GM19452 (cell line): Measurements from ENCODE around the gene IL21.
A peak's percentile ranks its signal among the peaks of the same experiment; 100 is the strongest.

Experiments used
- ATAC-seq: cut with Tn5 transposase; IDR thresholded peaks from one replicate; pipeline ENCODE4 v1.9.1; 2021; ENCODE audit not compliant: unreplicated experiment

The IL21 gene

GRCh38 chr4:122635205-122635604, 14.3 kb upstream of the IL21 start:
- ATAC-seq = no peak

GRCh38 chr4:122633211-122633610, 12.3 kb upstream of the IL21 start:
- ATAC-seq = no peak

DNA sequence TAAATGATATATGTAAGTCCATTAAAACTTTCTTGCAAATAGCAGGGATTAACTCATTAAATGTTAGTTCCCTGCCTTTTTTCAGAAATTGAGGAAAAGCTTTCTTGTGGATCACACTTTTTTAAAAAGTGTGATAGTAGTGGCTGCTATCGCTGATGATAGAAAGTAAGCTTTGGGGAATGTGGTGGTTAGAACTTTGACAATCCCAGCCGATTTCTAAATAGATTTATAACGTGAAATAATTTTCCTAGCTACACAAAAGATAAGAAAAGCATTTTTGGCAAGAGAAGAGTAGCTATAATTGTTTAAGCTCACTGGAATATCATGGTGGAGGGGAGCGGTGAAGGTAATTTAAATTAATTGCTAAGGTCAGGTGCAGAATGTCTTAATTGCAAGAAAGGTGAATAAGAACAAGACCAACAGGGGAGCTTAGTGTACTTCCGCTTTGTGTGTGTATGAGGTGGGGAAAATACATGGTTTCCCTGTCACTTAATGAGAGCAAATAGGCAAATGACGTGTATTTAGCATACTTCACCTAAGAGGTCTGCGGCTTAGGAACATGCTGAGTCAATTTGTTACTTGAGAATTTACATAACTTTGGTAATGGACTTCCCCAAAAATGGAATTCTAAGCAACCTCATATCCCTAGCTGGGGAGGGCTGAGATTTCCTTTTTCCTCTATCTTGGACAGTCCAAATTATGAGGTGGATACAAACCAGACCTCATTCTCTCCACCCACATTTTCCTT, 11.7 kb upstream of the IL21 start:
- peak; percentile 74 for ATAC-seq

GRCh38 chr4:122625156-122625555, 4.3 kb upstream of the IL21 start:
- no peak for ATAC-seq

- no peak for ATAC-seq
Measured at GRCh38 chr4:122624205-122624604, 3.3 kb upstream of the IL21 start.

DNA sequence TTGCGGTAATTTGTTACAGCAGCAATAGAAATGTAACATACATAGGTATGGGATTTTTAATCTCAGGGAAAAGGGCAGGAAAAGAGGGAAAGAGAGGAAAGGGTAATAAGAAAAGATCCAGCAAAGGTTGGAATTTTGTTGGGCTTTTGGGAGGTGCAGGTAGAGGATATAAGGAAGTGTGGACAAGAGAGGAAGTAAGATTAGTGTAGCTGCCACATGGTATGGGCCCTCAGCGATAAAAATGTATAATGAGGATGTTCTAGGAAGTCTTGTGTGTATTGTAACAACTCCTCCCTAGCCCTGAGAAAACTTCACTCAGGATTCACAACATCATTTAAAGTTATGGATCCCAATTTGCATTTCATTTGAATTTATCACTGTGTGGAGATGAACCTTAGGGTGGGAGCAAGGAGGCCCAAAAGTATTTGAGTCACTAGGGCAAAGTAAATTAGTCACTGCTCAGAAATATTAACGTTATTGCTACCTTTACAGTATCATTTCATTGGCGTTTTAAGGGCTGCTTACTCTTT, 2.8 kb upstream of the IL21 start:
- ATAC-seq = no peak

DNA sequence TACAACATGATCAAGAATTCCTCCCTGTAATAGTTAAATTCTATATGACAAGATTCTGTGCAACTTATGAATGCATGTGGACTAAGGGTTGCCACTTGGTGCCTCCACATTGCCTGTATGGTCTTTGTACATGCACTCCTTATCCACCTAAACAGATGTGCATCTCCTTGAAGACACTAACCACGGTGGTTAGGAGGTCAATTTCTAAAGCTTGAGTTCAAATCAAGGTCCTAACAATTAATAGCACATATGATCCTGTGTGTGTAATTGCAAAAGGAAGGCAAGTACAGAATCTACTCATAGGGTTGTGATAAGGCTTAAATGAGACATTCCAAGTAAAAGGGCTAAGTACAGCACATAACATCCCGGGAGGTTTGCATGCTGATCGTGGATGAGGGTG, 1.5 kb upstream of the IL21 start:
- ATAC-seq = no peak

- ATAC-seq = no peak
Measured at GRCh38 chr4:122619611-122620010, 1.3 kb downstream of the IL21 start.

GRCh38 chr4:122617597-122618593, 3.0 kb downstream of the IL21 start:
- no peak for ATAC-seq

DNA sequence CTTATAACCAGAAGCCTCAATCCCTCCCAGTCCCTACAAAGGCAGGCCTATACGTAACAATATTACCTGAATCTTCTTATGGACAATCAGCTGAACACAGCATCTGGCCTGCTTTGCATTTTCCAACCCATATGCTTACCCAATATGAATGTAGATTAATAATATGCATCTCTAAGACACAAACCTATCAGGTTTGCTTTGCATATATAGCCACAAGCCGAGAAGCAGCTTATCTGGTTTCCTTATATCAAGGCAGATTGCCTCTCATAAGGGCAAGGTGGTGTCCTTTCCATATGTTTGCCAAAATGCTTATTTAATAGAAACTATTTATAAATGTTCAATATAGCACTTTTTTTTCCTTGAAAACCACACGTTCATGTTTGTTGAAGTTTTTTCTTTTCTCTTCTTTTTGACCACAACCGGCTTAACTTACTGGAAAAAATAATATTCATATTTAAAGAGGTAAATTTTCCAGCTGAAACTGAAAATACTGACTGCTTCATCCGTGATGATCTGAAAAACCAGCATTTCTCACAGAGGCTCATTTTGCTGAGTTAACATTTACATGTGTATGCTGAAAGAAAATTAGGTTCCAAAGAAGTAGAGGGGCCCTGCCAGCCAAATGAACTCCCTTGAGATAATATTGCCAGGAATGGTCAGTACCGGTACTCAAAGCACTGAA, 3.8 kb downstream of the IL21 start:
- no peak for ATAC-seq

DNA sequence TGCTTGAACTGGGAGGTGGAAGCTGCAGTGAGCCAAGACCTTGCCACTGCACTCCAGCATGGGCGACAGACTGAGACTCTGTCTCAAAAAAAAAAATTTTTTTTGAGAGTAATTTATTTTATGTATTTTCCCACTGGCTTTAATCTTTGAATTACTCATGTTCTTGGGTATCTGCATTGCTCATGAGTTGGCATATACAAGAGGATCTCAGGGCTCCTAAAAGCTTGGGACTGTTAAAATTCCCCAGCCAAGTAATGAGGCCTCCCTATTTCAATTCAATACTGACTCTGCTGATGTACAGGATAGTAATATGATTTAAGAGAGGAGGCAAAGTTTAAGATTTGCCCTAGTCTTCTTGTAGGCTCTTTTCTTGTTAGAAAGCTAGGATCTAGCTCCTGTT, 6.2 kb downstream of the IL21 start:
- no peak for ATAC-seq

DNA sequence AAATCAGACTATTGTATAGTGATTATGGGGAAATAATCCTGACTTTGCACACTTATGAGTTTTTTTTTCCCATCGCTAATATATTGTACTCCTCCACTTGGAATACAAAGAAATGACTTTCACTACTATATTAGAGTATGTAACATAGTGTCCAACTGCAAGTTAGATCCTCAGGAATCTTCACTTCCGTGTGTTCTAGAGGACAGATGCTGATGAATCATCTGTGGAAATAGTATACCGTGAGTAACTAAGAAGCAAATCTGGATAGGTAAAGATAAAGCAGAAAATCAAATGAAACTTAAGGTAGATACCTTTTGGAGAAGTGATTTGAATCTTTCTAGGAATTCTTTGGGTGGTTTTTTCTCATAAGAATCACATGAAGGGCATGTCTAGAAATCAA, 8.3 kb downstream of the IL21 start:
- ATAC-seq = no peak

- ATAC-seq = no peak
Measured at GRCh38 chr4:122606364-122607043, 14.4 kb downstream of the IL21 start.

DNA sequence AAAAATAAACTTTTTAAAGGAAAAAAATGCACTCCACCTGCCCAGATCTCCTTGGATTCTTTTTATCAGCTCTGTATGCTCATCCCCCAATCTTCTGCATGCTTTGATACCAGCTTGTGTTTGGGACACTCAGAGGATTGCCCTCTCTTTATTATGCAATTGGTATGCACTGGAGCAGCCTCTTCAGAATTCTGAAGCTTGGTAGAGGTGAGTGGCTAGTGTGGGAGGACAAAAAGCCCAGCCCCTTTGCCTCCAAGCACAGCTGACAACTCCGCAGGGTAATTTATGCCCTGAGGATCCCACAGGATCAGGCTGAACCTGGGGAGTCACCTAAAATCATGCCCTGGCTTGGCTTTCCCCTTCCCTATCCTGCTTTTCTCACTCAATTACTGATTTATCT, 16.7 kb downstream of the IL21 start:
- no peak for ATAC-seq

DNA sequence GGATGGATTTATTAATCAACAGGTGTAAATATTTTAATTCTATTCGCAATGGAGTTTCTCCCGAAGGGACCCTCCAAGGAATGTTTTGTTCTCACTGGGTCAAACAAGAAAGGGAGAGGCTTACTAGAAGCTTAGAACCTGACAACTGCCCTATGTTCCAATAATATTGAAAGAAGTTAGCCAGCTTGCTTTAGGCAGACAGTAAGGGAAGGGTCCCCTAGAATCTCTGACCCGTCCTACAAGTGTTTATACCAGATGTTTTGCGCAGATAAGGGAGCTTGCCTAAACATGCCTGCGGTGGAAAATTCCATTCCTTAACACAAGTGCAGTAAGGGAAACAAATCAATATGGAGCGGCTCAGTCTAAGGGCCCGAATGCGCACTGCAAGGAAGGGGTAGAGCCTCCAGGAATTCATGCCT, 17.7 kb downstream of the IL21 start:
- ATAC-seq = no peak

DNA sequence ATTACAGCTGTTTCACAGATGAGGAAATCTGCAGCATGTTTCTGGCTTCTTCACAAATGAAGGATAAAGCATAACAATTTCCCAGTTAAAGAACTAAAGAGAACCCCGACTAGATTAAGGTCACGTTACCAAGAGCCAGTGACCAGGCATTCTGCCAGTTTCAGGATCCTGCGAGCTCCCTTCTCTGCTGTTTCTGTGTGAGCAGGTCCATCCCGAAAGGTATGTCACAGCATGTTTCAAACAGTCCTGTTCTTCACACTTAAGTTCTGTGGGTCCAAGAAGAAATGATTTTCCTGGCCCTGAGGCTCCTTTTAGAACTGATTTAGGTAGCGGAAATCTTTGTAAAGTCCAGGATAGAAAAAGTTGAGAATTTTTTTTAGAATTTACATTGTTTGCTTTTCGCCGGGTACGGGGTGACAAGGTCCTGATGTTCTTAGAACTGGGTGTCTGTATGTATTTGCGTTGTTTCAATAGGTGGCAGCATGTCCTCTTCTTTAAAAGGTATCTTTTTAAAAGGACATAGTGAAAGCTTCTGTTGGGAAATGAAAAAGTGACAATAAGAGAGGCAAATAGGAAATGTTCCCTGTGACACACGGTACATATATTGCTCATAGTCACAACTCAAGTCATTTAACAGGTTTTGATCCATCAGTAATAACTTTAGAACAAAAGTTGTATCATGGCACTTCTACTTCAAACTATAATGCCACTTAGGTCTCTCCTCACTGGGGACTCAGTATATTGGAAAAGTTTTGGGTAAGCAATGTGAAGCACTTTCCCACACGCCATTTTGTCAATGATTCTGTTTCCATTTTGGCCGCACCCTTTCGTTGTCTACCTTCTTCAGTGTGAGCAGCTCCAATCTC, 18.4 kb downstream of the IL21 start:
- ATAC-seq = no peak

DNA sequence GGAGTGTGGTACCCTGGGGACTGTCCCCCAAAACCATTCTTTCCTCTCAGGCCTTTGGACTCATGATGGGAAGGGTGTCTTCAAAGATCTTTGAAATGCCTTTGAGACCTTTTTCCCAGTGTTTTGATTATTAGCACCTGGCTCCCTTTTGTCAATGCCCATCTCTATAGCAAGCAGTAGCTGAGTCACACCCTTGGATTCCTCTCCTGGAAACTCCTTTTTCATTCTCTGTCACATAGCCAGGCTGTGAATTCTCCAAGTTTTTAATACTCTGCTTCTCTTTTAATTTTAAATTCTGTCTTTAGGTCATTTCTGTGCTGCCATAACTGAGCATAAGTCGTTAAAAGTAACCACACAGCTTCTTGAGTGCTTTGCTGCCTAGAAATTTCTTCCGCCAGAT, 29.7 kb downstream of the IL21 start:
- ATAC-seq = no peak

DNA sequence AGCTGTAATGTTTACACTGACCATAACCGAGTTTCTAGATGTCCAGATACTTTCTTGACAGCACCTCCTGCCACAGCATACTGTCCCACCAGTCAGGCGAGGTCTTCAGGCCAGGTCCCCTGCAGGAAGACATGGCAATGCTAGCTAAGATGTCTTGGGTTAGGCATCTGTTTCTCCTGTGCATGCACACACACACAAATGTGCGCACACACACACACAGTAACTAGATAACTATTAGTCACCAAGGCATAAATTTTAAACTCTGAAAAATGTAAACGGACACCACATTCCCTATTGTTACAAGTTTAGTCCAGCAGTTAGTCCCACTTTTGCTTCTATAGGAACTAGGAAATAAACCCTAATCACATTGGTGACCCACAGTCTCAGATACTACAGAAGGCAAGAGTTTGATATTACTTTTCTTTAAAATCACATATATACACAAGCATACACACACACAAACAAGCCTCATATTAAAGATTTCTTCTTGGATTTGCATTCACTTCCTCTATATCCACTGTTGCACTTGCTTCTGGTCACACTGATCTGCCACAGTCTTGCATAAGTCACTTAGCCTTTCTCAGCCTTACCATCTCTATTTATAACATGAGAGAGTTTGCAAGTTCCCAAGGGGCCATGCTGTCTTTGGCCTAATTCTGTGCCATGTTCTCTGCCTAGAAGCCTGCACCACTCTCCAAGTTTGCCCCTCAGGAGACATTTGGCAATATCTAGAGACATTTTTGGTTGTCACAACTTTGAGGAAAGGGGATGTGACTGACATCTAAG, 32.2 kb downstream of the IL21 start:
- ATAC-seq = no peak

DNA sequence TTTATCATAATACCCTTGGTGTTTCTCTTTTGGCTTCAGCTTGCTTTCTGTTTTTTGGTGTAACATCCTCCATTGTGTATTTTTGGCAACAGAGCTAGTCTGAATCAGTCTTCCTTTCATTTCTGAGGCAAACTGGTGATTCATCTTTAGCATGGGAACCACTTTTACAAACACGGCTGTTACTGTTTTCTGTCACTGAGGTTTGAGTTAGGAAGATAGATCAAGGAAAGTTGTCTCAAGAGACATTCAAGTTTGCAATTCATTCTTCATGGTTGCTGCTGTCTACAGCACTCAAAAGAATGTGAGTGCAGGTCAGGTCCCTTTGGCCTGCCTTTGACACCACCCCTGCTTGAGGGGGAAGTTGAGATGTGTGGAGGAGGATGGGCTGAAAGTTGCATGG, 36.3 kb downstream of the IL21 start:
- ATAC-seq = peak; percentile 59
